OCI-LY3 (cell line): ENCODE measurements around the gene SASH1.

Experiments
- EZH2phosphoT487 ChIP-seq: fragments of 200-600 bp; shearing (Covaris generic); IDR thresholded peaks from 2 replicates; pipeline ENCODE4 v1.6.1; 2018; ENCODE audit warnings: antibody characterized with exemption, mixed run types, low read depth
- TF ChIP-seq, protein P1 (sequence below): fragments of 200-600, 300-600 bp; sonication (generic); IDR thresholded peaks from 2 replicates; pipeline ENCODE4 v1.5.1; 2014; ENCODE audit warnings: antibody characterized with exemption, low read length, low read depth

DNA sequence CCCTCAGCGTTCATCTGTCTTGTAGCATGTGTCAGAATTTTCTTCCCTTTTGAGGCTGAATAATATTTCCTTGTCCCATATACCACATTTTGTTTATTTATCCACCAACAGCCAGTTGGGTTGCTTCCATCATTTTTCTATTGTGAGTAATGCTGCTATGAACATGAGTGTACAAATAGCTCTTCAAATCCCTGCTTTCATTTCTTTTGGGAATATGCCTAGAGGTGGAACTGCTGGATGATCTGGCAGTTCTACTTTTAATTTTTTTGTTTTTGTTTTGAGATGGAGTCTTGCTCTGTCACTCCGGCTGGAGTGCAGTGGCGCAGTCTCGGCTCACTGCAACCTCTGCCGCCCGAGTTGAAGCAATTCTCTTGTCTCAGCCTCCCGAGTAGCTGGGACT is 64.7 kb downstream of the SASH1 start:
- TF ChIP-seq, protein P1, sequence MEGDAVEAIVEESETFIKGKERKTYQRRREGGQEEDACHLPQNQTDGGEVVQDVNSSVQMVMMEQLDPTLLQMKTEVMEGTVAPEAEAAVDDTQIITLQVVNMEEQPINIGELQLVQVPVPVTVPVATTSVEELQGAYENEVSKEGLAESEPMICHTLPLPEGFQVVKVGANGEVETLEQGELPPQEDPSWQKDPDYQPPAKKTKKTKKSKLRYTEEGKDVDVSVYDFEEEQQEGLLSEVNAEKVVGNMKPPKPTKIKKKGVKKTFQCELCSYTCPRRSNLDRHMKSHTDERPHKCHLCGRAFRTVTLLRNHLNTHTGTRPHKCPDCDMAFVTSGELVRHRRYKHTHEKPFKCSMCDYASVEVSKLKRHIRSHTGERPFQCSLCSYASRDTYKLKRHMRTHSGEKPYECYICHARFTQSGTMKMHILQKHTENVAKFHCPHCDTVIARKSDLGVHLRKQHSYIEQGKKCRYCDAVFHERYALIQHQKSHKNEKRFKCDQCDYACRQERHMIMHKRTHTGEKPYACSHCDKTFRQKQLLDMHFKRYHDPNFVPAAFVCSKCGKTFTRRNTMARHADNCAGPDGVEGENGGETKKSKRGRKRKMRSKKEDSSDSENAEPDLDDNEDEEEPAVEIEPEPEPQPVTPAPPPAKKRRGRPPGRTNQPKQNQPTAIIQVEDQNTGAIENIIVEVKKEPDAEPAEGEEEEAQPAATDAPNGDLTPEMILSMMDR = no peak
- TF ChIP-seq EZH2phosphoT487 = no peak
